ENCODE results near the gene RBM14.
A peak's percentile ranks its signal among the peaks of the same experiment; 100 is the strongest.

Gene RBM14

DNA sequence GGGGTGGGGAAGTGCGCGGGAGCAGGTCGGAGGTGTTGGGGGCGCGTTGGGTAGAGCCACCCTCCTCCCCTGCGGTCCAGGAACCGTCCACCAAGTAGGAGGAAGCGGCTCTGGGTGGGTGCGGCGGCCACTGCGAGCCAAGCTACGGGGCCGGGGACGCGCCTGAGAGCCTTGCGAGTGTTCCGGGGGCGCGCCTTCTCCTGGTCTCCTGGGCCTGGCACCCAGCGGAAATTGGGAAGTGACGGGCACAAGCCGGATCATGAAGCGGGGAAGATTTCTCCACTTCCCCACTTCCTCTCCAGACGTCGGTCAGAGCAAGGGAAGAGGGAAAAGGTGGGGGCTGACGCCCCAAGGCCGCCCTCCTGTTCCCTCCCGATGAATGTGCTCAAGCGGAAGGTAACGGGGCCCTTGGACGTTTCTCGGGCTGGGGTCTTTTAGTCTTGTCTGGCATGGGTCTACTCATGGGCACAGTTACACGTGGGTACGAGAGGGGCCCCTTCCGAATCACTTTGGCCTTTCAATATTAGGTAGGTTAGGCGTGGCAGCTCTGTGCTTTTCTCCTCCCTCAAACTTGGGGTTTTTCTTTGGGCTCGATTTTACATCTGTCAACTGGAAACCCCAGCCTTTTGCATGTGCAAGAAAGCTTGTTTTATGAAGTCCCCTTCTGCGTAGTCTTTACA lies 865 bp downstream of the RBM14 start:
- Histone ChIP-seq H3K4me1 (ENCODE audit: control insufficient read depth, insufficient read depth, low read length, poor library complexity, severe bottlenecking) (peaks cover 16% of the 10 kb centered on the region), H3K27ac (ENCODE audit: low read depth, low read length, severe bottlenecking) (peak overlapping the region; percentile 97), H3K4me3 (ENCODE audit: extremely low read depth, insufficient read depth, low read length, poor library complexity, severe bottlenecking) (peak overlapping the region; percentile 89), H3K9me3 (ENCODE audit: control insufficient read depth, low read length) (no peaks in the 10 kb centered on the region), H3K36me3 (ENCODE audit: control insufficient read depth, insufficient read depth, low read length) (peaks cover 46% of the 10 kb centered on the region)
- WGBS, 2 experiments (ENCODE audit: insufficient coverage in 2 of 2): 1% methylated on average over 14 to 30 of the region's 38 CpGs

DNA sequence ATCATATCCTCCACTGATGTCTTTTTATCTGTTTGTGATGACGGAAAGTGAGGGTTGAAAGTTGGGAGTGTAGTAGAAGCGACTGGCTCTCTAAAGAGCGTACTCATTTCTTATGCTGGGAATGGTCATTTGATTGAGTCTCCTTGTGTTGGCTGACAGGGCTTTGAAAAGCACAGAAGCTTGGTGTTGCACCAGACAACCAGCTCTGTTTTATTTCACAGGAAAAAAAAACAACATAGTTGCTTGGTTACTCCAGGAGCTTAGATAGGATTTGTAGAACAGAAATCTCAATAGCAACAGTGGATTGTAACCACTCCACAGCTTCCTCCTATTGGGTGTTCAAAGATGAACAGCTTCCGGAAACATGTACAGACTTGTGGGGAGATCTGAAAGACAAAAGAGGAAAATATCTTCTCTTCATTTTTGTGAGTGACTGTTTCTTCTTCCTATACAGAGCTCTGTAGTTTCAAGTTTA lies 2.7 kb downstream of the RBM14 start:
- Histone ChIP-seq H3K9me3 (ENCODE audit: control insufficient read depth, low read length) (no peaks in the 10 kb centered on the region), H3K36me3 (ENCODE audit: control insufficient read depth, insufficient read depth, low read length) (peaks cover 64% of the 10 kb centered on the region), H3K4me1 (ENCODE audit: control insufficient read depth, insufficient read depth, low read length, poor library complexity, severe bottlenecking) (peaks cover 23% of the 10 kb centered on the region), H3K4me3 (ENCODE audit: extremely low read depth, insufficient read depth, low read length, poor library complexity, severe bottlenecking) (peak overlapping the region; percentile 89), H3K27ac (ENCODE audit: low read depth, low read length, severe bottlenecking) (peak overlapping the region; percentile 77)
- 76 to 100% methylated on average over 2 to 3 of the region's 4 CpGs for WGBS, 2 experiments (ENCODE audit: insufficient coverage in 2 of 2)

DNA sequence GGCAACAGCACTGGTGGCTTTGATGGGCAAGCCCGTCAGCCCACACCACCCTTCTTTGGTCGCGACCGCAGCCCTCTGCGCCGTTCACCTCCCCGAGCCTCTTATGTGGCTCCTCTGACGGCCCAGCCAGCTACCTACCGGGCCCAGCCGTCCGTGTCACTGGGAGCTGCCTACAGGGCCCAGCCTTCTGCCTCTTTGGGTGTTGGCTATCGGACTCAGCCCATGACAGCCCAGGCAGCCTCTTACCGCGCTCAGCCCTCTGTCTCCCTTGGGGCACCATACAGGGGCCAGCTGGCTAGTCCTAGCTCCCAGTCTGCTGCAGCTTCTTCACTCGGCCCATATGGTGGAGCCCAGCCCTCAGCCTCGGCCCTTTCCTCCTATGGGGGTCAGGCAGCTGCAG lies 8.0 kb downstream of the RBM14 start:
- Histone ChIP-seq H3K4me1 (ENCODE audit: control insufficient read depth, insufficient read depth, low read length, poor library complexity, severe bottlenecking) (peaks cover 21% of the 10 kb centered on the region), H3K4me3 (ENCODE audit: extremely low read depth, insufficient read depth, low read length, poor library complexity, severe bottlenecking) (no peak overlapping the region), H3K9me3 (ENCODE audit: control insufficient read depth, low read length) (no peaks in the 10 kb centered on the region), H3K36me3 (ENCODE audit: control insufficient read depth, insufficient read depth, low read length) (peaks cover 96% of the 10 kb centered on the region), H3K27ac (ENCODE audit: low read depth, low read length, severe bottlenecking) (no peak overlapping the region)
- WGBS, 2 experiments (ENCODE audit: insufficient coverage in 2 of 2): 94 to 98% methylated on average over 16 of the region's 16 CpGs

DNA sequence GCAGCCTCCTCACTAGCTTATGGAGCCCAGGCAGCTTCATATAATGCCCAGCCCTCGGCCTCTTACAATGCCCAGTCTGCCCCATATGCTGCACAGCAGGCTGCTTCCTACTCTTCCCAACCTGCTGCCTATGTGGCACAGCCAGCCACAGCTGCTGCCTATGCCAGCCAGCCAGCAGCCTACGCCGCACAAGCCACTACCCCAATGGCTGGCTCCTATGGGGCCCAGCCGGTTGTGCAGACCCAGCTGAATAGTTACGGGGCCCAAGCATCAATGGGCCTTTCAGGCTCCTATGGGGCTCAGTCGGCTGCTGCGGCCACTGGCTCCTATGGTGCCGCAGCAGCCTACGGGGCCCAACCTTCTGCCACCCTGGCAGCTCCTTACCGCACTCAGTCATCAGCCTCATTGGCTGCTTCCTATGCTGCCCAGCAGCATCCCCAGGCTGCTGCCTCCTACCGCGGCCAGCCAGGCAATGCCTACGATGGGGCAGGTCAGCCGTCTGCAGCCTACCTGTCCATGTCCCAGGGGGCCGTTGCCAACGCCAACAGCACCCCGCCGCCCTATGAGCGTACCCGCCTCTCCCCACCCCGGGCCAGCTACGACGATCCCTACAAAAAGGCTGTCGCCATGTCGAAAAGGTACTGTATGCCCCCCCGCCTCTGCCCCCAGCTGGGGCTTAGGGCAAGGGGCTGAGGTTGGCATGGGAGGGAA lies 8.8 kb downstream of the RBM14 start:
- no peak overlapping the region for H3K27ac ChIP-seq (ENCODE audit: low read depth, low read length, severe bottlenecking)
- peaks cover 14% of the 10 kb centered on the region for H3K4me1 ChIP-seq (ENCODE audit: control insufficient read depth, insufficient read depth, low read length, poor library complexity, severe bottlenecking)
- 93 to 95% methylated on average over 20 to 24 of the region's 26 CpGs for WGBS, 2 experiments (ENCODE audit: insufficient coverage in 2 of 2)
- H3K9me3 ChIP-seq (ENCODE audit: control insufficient read depth, low read length): no peaks in the 10 kb centered on the region
- H3K4me3 ChIP-seq (ENCODE audit: extremely low read depth, insufficient read depth, low read length, poor library complexity, severe bottlenecking): no peak overlapping the region
- H3K36me3 ChIP-seq (ENCODE audit: control insufficient read depth, insufficient read depth, low read length): peaks cover 99% of the 10 kb centered on the region

DNA sequence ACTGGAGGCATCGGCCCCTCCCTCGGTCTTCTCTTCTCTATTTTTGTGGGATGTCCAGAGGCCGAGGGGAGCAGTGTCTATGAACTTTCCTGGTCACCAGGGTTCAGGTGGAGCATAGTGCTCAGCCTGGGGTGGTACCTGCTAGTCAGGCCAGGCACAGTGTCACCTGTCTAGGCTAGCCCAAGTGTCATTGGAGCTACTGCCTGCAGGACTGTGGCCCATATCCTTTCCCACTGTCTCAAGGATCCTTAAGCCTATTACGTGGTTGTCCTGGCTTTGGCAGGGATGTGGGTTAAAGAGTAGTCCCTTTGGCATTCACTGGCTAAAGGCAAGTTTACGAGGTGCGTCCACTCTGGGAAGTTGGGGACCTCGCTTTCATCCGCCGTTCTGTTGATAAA lies 9.3 kb downstream of the RBM14 start:
- H3K27ac ChIP-seq (ENCODE audit: low read depth, low read length, severe bottlenecking): no peak overlapping the region
- H3K9me3 ChIP-seq (ENCODE audit: control insufficient read depth, low read length): no peaks in the 10 kb centered on the region
- H3K4me1 ChIP-seq (ENCODE audit: control insufficient read depth, insufficient read depth, low read length, poor library complexity, severe bottlenecking): peaks cover 11% of the 10 kb centered on the region
- peaks cover 99% of the 10 kb centered on the region for H3K36me3 ChIP-seq (ENCODE audit: control insufficient read depth, insufficient read depth, low read length)
- 97 to 100% methylated on average over 8 to 9 of the region's 9 CpGs for WGBS, 2 experiments (ENCODE audit: insufficient coverage in 2 of 2)
- H3K4me3 ChIP-seq (ENCODE audit: extremely low read depth, insufficient read depth, low read length, poor library complexity, severe bottlenecking): no peak overlapping the region

DNA sequence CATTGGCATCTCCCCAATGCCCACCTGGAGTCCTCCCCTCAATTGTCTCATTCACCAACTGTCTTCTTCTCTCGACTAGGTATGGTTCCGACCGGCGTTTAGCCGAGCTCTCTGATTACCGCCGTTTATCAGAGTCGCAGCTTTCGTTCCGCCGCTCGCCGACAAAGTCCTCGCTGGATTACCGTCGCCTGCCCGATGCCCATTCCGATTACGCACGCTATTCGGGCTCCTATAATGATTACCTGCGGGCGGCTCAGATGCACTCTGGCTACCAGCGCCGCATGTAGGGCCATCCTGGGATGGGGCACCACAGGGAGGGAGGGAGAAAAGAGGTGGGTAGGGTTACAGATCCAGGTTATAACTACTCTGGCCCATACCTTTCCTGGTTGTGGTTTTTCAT lies 10.0 kb downstream of the RBM14 start:
- Histone ChIP-seq H3K9me3 (ENCODE audit: control insufficient read depth, low read length) (no peaks in the 10 kb centered on the region), H3K36me3 (ENCODE audit: control insufficient read depth, insufficient read depth, low read length) (peaks cover 98% of the 10 kb centered on the region), H3K4me1 (ENCODE audit: control insufficient read depth, insufficient read depth, low read length, poor library complexity, severe bottlenecking) (peaks cover 8% of the 10 kb centered on the region), H3K27ac (ENCODE audit: low read depth, low read length, severe bottlenecking) (no peak overlapping the region), H3K4me3 (ENCODE audit: extremely low read depth, insufficient read depth, low read length, poor library complexity, severe bottlenecking) (no peak overlapping the region)
- WGBS, 2 experiments (ENCODE audit: insufficient coverage in 2 of 2): 98% methylated on average over 21 to 23 of the region's 25 CpGs

DNA sequence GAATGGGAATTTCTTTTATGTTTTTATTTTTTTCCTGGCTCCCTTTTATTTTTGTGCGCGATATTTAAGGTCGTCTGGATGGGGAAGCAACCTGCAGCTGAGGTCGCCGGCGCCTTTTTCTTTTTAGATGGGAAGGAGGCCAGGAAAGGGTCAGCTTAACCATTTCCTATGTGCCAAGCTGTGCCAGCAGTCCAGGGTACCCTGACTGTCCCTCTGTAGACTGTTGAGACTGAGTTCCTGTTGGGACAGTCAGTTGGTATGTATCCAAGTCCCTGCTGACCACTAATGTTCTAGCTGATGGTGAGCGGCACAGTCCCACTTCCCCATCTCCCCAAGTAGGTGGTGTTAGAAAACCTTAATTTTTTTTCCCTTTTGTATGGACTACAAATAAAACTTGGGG lies 10.5 kb downstream of the RBM14 start:
- no peaks in the 10 kb centered on the region for H3K9me3 ChIP-seq (ENCODE audit: control insufficient read depth, low read length)
- H3K36me3 ChIP-seq (ENCODE audit: control insufficient read depth, insufficient read depth, low read length): peaks cover 98% of the 10 kb centered on the region
- WGBS, 2 experiments (ENCODE audit: insufficient coverage in 2 of 2): 95 to 100% methylated on average over 4 of the region's 7 CpGs
- no peak overlapping the region for H3K4me3 ChIP-seq (ENCODE audit: extremely low read depth, insufficient read depth, low read length, poor library complexity, severe bottlenecking)
- H3K4me1 ChIP-seq (ENCODE audit: control insufficient read depth, insufficient read depth, low read length, poor library complexity, severe bottlenecking): peaks cover 6% of the 10 kb centered on the region
- no peak overlapping the region for H3K27ac ChIP-seq (ENCODE audit: low read depth, low read length, severe bottlenecking)

DNA sequence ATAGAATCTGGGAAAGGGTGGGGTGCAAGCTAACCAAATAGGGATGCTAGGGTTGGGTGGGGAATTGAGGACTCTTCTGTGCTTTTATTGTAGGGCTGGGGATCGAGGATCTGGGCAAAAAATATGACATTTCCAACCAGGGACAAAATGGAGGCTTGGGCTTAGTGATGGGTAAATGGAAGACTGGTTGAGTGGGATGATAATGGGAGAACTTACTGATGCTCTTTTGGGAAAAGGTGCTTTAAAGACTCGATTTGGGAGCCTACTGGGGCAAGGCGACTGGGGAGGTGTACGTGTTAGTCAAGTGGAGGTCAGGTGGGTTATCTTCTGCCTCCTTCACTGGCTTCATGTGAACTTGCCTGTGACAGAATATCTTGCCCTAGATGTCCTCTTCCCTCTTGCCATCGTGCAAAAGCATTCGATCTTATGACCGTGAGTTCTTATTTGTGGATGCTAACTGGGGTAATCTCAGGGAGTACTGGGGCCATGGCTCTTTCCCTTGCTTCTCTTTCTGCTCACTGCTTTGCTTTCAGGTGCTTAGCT lies 11.7 kb downstream of the RBM14 start:
- H3K4me1 ChIP-seq (ENCODE audit: control insufficient read depth, insufficient read depth, low read length, poor library complexity, severe bottlenecking): peaks cover 4% of the 10 kb centered on the region
- H3K36me3 ChIP-seq (ENCODE audit: control insufficient read depth, insufficient read depth, low read length): peaks cover 99% of the 10 kb centered on the region
- no peak overlapping the region for H3K27ac ChIP-seq (ENCODE audit: low read depth, low read length, severe bottlenecking)
- no peaks in the 10 kb centered on the region for H3K9me3 ChIP-seq (ENCODE audit: control insufficient read depth, low read length)
- WGBS, 2 experiments (ENCODE audit: insufficient coverage in 2 of 2): 92 to 98% methylated on average over 4 to 6 of the region's 7 CpGs
- no peak overlapping the region for H3K4me3 ChIP-seq (ENCODE audit: extremely low read depth, insufficient read depth, low read length, poor library complexity, severe bottlenecking)

DNA sequence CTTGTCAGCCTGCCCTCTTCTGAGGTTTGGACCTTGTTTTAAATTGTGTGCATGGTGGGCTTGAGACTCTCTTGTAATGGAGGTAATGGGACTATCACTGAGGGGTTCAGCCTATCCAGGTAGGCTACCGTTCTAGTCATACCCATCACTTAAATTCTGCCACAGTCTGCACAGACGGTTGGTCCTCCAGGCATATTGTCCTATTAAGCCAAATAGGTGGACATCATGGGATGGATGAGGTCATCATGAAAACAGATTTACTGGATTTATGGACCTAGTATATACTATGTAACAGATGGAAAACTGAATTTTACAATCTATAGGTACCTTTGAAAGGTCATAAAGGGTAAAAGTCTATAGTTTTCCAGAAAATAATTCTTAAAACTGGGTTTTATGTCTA lies 12.9 kb downstream of the RBM14 start:
- Histone ChIP-seq H3K27ac (ENCODE audit: low read depth, low read length, severe bottlenecking) (no peak overlapping the region), H3K9me3 (ENCODE audit: control insufficient read depth, low read length) (no peaks in the 10 kb centered on the region), H3K36me3 (ENCODE audit: control insufficient read depth, insufficient read depth, low read length) (peaks cover 99% of the 10 kb centered on the region), H3K4me3 (ENCODE audit: extremely low read depth, insufficient read depth, low read length, poor library complexity, severe bottlenecking) (no peak overlapping the region), H3K4me1 (ENCODE audit: control insufficient read depth, insufficient read depth, low read length, poor library complexity, severe bottlenecking) (no peaks in the 10 kb centered on the region)
- no CpG with 5 or more reads among the region's 2 CpGs for WGBS, 2 experiments (ENCODE audit: insufficient coverage in 2 of 2)

DNA sequence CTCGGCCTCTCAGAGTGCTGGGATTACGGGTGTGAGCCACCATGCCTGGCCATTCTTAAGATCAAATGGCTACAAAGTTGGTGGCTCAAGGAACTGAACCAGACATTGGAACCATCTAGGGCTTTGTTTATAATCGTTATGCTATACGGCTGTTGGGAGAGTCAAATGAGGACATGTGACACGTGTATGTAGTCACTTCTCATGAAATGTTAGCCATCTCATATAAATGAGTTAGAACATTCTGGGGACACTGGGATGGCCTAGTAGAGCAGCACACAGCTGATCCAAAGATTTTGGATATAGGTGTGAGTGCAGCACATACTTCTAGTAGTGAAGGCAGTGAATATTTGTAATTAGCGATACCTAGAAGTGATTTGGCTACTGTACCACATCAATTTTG lies 15.5 kb downstream of the RBM14 start:
- WGBS, 2 experiments (ENCODE audit: insufficient coverage in 2 of 2): 92 to 93% methylated on average over 3 to 6 of the region's 6 CpGs
- Histone ChIP-seq H3K4me1 (ENCODE audit: control insufficient read depth, insufficient read depth, low read length, poor library complexity, severe bottlenecking) (no peaks in the 10 kb centered on the region), H3K27ac (ENCODE audit: low read depth, low read length, severe bottlenecking) (no peak overlapping the region), H3K4me3 (ENCODE audit: extremely low read depth, insufficient read depth, low read length, poor library complexity, severe bottlenecking) (no peak overlapping the region), H3K36me3 (ENCODE audit: control insufficient read depth, insufficient read depth, low read length) (peaks cover 92% of the 10 kb centered on the region), H3K9me3 (ENCODE audit: control insufficient read depth, low read length) (no peaks in the 10 kb centered on the region)

DNA sequence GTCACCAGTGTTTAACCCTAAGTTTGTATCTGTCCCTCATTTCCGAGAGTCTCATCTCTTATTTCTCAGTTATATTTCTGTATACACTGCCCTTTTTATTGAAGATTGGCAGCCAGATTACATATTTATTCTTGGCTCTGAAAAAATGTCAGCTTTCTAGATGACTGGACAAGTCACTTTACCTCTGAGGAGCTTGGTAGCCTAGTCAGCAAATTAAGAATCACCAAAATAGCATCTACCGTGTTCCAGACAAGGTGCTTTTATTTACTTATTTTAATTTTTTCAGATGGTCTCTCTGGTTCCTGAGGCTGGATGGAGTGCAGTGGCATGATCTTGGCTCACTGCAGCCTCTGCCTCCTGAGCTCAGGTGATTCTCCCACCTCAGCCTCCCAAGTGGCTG lies 16.5 kb downstream of the RBM14 start:
- no peak overlapping the region for H3K4me3 ChIP-seq (ENCODE audit: extremely low read depth, insufficient read depth, low read length, poor library complexity, severe bottlenecking)
- no peak overlapping the region for H3K27ac ChIP-seq (ENCODE audit: low read depth, low read length, severe bottlenecking)
- H3K36me3 ChIP-seq (ENCODE audit: control insufficient read depth, insufficient read depth, low read length): peaks cover 85% of the 10 kb centered on the region
- peaks cover 9% of the 10 kb centered on the region for H3K4me1 ChIP-seq (ENCODE audit: control insufficient read depth, insufficient read depth, low read length, poor library complexity, severe bottlenecking)
- 89% methylated on average over 1 of the region's 2 CpGs; no CpG with 5 or more reads in 1 of the 2 experiments for WGBS, 2 experiments (ENCODE audit: insufficient coverage in 2 of 2)
- H3K9me3 ChIP-seq (ENCODE audit: control insufficient read depth, low read length): no peaks in the 10 kb centered on the region

Measured in mesodermal cell (in vitro differentiated cells).